Kidney (tissue), 14 donors: Measurements from ENCODE around the gene PCDHGA12. TPM values are rescaled to one million over a fixed set of nuclear protein-coding genes. Genes with fewer than 3 reads are reported as not detected.
"Not testable (repeated sequence)": the region's sequence is repeated elsewhere in the genome, so short reads cannot be mapped to it uniquely, and the experiment has no call there.

Experiments
- DNase-seq, 5 donors: peaks; one replicate each; pipeline ENCODE4 v3.0.0-alpha.2; 2013 to 2020
- FAIRE-seq: peaks from 2 replicates; lab custom pipeline; 2012; peaks lifted over from hg19 to GRCh38; lab: Jason Lieb, UNC
- H3K27ac ChIP-seq, 2 donors: one replicate each; pipeline ENCODE4 v1.7.0; 2013; ENCODE audit warnings: low read depth in 2 of 2, low read length in 2 of 2, inconsistent platforms in 1 of 2
- H3K27me3 ChIP-seq: one replicate; pipeline ENCODE4 v1.7.1; 2013; ENCODE audit warnings: low read length, inconsistent platforms; ENCODE audit not compliant: control insufficient read depth, insufficient read depth
- H3K36me3 ChIP-seq, 3 donors: one replicate each; pipeline versions ENCODE4 v1.7.0 to v1.7.1; 2013; ENCODE audit warnings: low read length in 3 of 3, control low read depth in 1 of 3, inconsistent platforms in 1 of 3; ENCODE audit not compliant: insufficient read depth in 3 of 3, control insufficient read depth in 2 of 3
- H3K4me1 ChIP-seq, 3 donors: one replicate each; pipeline versions ENCODE4 v1.7.0 to v1.7.1; 2013; ENCODE audit warnings: low read length in 3 of 3, inconsistent platforms in 1 of 3, low read depth in 1 of 3; ENCODE audit not compliant: control insufficient read depth in 2 of 3, insufficient read depth in 2 of 3
- H3K4me3 ChIP-seq, 3 donors: one replicate each; pipeline versions ENCODE4 v1.7.0 to v1.8.1; 2013; ENCODE audit warnings: low read length in 3 of 3, control low read depth in 1 of 3, inconsistent platforms in 1 of 3
- H3K9ac ChIP-seq, 3 donors: one replicate each; pipeline versions ENCODE4 v1.7.0 to v1.7.1; 2013; ENCODE audit warnings: low read length in 3 of 3, control low read depth in 1 of 3, inconsistent platforms in 1 of 3
- H3K9me3 ChIP-seq, 3 donors: one replicate each; pipeline versions ENCODE4 v1.7.0 to v1.7.1; 2013; ENCODE audit warnings: low read length in 3 of 3, control low read depth in 1 of 3, inconsistent platforms in 1 of 3; ENCODE audit not compliant: control insufficient read depth in 2 of 3, insufficient read depth in 1 of 3
- intact Hi-C: fragments of 100-400 bp; cut with DNase I; formaldehyde crosslinking; loops from one replicate; pipeline ENCODE4 v1.11.1; 2022
- polyA plus RNA-seq: library from polyadenylated mRNA; stranded (reverse); fragments of 350-450 nt; fragmentation: Illumina TruSeq; extraction: RNeasy Lipid Tissue Mini Kit (QIAGEN cat#74804); gene quantifications from one replicate; pipeline ENCODE4 v1.2.3, GENCODE V29; 2014; ENCODE audit warnings: low read depth, low replicate concordance; ENCODE audit not compliant: insufficient read depth
- total RNA-seq: library from RNA; stranded (reverse); fragmentation: NEBNext Ultra II Directional; extraction: Animal tissue kit (Norgen Biotek cat#: 25700); gene quantifications from one replicate; pipeline ENCODE4 v1.2.1, GENCODE V29; 2021
- TF ChIP-seq, protein P1 (sequence below): IDR thresholded peaks from 3 replicates; pipeline ENCODE4 v1.5.1; 2012; ENCODE audit warnings: mild to moderate bottlenecking, moderate library complexity, borderline replicate concordance; ENCODE audit not compliant: insufficient read depth; ENCODE audit errors: extremely low read depth
- donor health status: control.
- donor health status: control.
- donor health status: control.
- donor health status: control.
- donor health status: control.
- donor health status: DM: yes; HTN: yes; CAD: no.
- donor health status: Normal renal cell carcinoma (clear cell type).

PCDHGA12 gene
- total and polyA plus RNA-seq, 2 donors from 2014 or later: 0.24 to 4.0 TPM

DNA sequence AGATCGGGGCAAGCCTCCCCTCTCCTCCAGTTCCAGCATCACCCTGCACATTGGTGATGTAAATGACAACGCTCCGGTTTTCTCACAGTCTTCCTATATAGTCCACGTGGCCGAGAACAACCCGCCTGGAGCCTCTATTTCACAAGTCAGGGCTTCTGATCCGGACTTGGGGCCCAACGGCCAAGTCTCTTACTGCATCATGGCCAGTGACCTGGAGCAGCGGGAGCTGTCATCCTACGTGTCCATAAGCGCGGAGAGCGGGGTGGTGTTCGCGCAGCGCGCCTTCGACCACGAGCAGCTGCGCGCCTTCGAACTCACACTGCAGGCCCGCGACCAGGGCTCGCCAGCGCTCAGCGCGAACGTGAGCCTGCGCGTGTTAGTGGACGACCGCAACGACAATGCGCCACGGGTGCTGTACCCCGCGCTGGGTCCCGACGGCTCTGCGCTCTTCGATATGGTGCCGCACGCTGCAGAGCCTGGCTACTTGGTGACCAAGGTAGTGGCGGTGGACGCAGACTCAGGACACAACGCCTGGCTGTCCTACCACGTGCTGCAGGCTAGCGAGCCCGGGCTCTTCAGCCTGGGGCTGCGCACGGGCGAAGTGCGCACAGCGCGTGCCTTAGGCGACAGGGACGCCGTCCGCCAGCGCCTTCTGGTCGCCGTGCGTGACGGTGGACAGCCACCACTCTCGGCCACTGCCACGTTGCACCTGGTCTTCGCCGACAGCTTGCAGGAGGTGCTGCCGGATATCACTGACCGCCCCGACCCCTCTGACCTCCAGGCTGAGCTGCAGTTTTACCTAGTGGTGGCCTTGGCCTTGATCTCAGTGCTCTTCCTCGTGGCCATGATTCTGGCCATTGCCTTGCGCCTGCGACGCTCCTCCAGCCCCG is 40.9 kb upstream of the PCDHGA12 start:
- DNase-seq (no peak), FAIRE-seq (no peak)
- no peak overlapping the region for H3K4me3 ChIP-seq
- intact Hi-C loops: no loop called here
- peaks cover 6 to 86% (median 19%) of the 10 kb centered on the region in 3 donors for H3K9me3 ChIP-seq
- H3K4me1 ChIP-seq: no peaks in the 10 kb centered on the region
- no peaks in the 10 kb centered on the region for H3K36me3 ChIP-seq
- no peak overlapping the region for H3K9ac ChIP-seq
- no peak overlapping the region for H3K27ac ChIP-seq
- no peaks in the 10 kb centered on the region for H3K27me3 ChIP-seq
- TF ChIP-seq, protein P1, sequence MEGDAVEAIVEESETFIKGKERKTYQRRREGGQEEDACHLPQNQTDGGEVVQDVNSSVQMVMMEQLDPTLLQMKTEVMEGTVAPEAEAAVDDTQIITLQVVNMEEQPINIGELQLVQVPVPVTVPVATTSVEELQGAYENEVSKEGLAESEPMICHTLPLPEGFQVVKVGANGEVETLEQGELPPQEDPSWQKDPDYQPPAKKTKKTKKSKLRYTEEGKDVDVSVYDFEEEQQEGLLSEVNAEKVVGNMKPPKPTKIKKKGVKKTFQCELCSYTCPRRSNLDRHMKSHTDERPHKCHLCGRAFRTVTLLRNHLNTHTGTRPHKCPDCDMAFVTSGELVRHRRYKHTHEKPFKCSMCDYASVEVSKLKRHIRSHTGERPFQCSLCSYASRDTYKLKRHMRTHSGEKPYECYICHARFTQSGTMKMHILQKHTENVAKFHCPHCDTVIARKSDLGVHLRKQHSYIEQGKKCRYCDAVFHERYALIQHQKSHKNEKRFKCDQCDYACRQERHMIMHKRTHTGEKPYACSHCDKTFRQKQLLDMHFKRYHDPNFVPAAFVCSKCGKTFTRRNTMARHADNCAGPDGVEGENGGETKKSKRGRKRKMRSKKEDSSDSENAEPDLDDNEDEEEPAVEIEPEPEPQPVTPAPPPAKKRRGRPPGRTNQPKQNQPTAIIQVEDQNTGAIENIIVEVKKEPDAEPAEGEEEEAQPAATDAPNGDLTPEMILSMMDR: no peak

DNA sequence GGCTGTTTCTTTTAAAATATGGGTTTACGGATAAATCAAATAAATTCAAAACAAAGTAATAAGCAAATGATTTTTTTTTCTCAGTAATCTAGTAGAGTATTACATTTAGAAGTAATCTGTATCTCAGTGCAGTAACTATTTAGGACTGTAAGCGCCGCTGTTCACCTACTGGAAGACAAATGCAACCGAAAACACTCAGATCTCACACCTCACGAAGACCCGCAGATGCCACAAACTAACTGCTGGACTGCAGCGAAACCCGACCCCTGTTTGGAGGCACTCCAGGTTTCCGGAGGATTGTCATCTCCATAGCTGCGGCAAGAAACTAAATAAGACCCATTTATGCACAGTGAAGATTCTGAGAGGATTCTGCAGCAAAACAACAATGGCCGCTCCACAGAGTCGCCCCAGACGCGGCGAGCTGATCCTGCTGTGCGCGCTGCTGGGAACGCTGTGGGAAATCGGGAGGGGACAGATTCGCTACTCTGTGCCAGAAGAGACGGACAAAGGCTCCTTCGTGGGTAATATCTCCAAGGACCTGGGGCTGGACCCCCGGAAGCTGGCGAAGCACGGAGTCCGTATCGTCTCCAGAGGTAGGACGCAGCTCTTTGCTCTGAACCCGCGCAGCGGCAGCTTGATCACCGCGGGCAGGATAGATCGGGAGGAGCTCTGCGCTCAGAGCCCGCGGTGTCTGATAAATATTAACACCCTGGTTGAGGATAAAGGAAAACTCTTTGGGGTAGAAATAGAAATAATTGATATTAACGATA is 37.7 kb upstream of the PCDHGA12 start, which contains the start of gene PCDHGA8:
PCDHGA8 (plus strand) TSS at position 205 of the 770 bp plus-strand sequence; CDS start at position 386, 181 bp downstream.
- Histone ChIP-seq H3K27ac (no peak within 1 kb of the TSS), H3K9ac (no peak within 1 kb of the TSS), H3K4me1 (no peaks in the 10 kb centered on the region), H3K36me3 (no peaks in the 10 kb centered on the region), H3K9me3 (peaks cover 4 to 68% (median 11%) of the 10 kb centered on the region in 3 donors), H3K4me3 (no peak within 1 kb of the TSS), H3K27me3 (no peaks in the 10 kb centered on the region)
- FAIRE-seq (no peak), DNase-seq (no peak)
- TF ChIP-seq, protein P1: no peak
- intact Hi-C loops: no loop called here

- FAIRE-seq (no peak), DNase-seq (no peak)
- peaks cover 4 to 67% (median 10%) of the 10 kb centered on the region in 3 donors for H3K9me3 ChIP-seq
- no peaks in the 10 kb centered on the region for H3K36me3 ChIP-seq
- intact Hi-C loops: no loop called here
- TF ChIP-seq, protein P1: no peak
- no peak overlapping the region for H3K27ac ChIP-seq
- no peaks in the 10 kb centered on the region for H3K4me1 ChIP-seq
- H3K27me3 ChIP-seq: no peaks in the 10 kb centered on the region
- no peak overlapping the region for H3K9ac ChIP-seq
- no peak overlapping the region for H3K4me3 ChIP-seq
These were observed 37.0 kb upstream of the PCDHGA12 start for GRCh38 chr5:141393267-141393666.

DNA sequence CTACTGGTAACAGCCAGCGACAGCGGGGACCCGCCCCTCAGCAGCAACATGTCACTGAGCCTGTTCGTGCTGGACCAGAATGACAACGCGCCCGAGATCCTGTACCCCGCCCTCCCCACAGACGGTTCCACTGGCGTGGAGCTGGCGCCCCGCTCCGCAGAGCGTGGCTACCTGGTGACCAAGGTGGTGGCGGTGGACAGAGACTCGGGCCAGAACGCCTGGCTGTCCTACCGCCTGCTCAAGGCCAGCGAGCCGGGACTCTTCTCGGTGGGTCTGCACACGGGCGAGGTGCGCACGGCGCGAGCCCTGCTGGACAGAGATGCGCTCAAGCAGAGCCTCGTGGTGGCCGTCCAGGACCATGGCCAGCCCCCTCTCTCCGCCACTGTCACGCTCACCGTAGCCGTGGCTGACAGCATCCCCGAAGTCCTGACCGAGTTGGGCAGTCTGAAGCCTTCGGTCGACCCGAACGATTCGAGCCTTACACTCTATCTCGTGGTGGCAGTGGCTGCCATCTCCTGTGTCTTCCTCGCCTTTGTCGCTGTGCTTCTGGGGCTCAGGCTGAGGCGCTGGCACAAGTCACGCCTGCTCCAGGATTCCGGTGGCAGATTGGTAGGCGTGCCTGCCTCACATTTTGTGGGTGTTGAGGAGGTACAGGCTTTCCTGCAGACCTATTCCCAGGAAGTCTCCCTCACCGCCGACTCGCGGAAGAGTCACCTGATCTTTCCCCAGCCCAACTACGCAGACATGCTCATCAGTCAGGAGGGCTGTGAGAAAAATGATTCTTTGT is 35.7 kb upstream of the PCDHGA12 start:
- DNase-seq, H3K36me3 ChIP-seq, H3K27ac ChIP-seq, H3K4me3 ChIP-seq, H3K4me1 ChIP-seq, FAIRE-seq, H3K9ac ChIP-seq, H3K27me3 ChIP-seq, intact Hi-C loops: not testable (repeated sequence)
- peaks cover 2 to 67% (median 13%) of the 10 kb centered on the region in 3 donors for H3K9me3 ChIP-seq
